NB4 (cell line): ENCODE results near the gene ASIP.
"Not testable (repeated sequence)": the region's sequence is repeated elsewhere in the genome, so short reads cannot be mapped to it uniquely, and the experiment has no call there.

Experiments used
- DNase-seq: peaks from one replicate; pipeline ENCODE4 v3.0.0; 2010; ENCODE audit warnings: low read depth
- H3K4me3 ChIP-seq: one replicate; pipeline ENCODE4 v1.5.1; 2011; ENCODE audit warnings: mild to moderate bottlenecking, low read depth, low read length, moderate library complexity
- CTCF ChIP-seq: IDR thresholded peaks from one replicate; pipeline ENCODE4 v1.5.1; 2012; ENCODE audit warnings: low read depth, low read length
- MAX ChIP-seq: IDR thresholded peaks from 2 replicates; pipeline ENCODE4 v1.6.1; 2011; ENCODE audit warnings: low read depth, low read length
- MYC ChIP-seq: IDR thresholded peaks from 2 replicates; pipeline ENCODE4 v1.6.1; 2011; ENCODE audit warnings: low read depth, low read length
- POLR2A ChIP-seq: IDR thresholded peaks from 2 replicates; pipeline ENCODE4 v1.6.1; 2011; ENCODE audit warnings: mild to moderate bottlenecking; ENCODE audit not compliant: insufficient read length; ENCODE audit errors: extremely low read depth

The ASIP gene

GRCh38 chr20:34269996-34270627 is 28.9 kb downstream of the ASIP start:
- no peak for DNase-seq
- no peak for TF ChIP-seq MAX
- H3K4me3 ChIP-seq, result no peak overlapping the region

- no peak for DNase-seq
- TF ChIP-seq MYC, result no peak
- no peak for TF ChIP-seq CTCF
- TF ChIP-seq POLR2A, result no peak
- no peak for TF ChIP-seq MAX
- no peak overlapping the region for H3K4me3 ChIP-seq
Observed at GRCh38 chr20:34271956-34272355, 30.7 kb downstream of the ASIP start.

GRCh38 chr20:34274694-34275093 is 33.5 kb downstream of the ASIP start:
- DNase-seq, result no peak
- no peak overlapping the region for H3K4me3 ChIP-seq
- TF ChIP-seq MAX, result no peak
- no peak for TF ChIP-seq POLR2A
- TF ChIP-seq MYC, result no peak
- TF ChIP-seq CTCF, result no peak

- no peak for TF ChIP-seq CTCF
- no peak for TF ChIP-seq MYC
- TF ChIP-seq POLR2A, result no peak
- no peak for TF ChIP-seq MAX
- no peak overlapping the region for H3K4me3 ChIP-seq
- DNase-seq, result no peak
Observed at GRCh38 chr20:34281177-34281576, 40.0 kb downstream of the ASIP start.

- no peak for DNase-seq
- TF ChIP-seq CTCF (no peak), POLR2A (no peak), MAX (no peak), MYC (no peak)
- no peak overlapping the region for H3K4me3 ChIP-seq
Observed at GRCh38 chr20:34282041-34282440, 40.8 kb downstream of the ASIP start.

GRCh38 chr20:34283844-34284243 is 42.6 kb downstream of the ASIP start:
- H3K4me3 ChIP-seq, result no peak overlapping the region
- TF ChIP-seq CTCF, result no peak
- DNase-seq, result no peak

- TF ChIP-seq CTCF (no peak), MAX (no peak), MYC (no peak), POLR2A (no peak)
- no peak for DNase-seq
- no peak overlapping the region for H3K4me3 ChIP-seq
Observed at GRCh38 chr20:34285450-34285849, 44.2 kb downstream of the ASIP start.

- H3K4me3 ChIP-seq, DNase-seq: not testable (repeated sequence)
Observed at GRCh38 chr20:34287500-34287899, 46.3 kb downstream of the ASIP start.
